GM12891 (cell line): Measurements from ENCODE around the gene ARMC5.

Experiments
- PAX5 ChIP-seq: IDR thresholded peaks from 2 replicates; pipeline ENCODE4 v1.6.1; 2011; ENCODE audit warnings: low read length, moderate library complexity, mild to moderate bottlenecking; ENCODE audit not compliant: insufficient read depth, severe bottlenecking
- POLR2A ChIP-seq: IDR thresholded peaks from 2 replicates; pipeline ENCODE4 v1.6.1; 2011; ENCODE audit warnings: low read depth, low read length, control low read depth
- POLR2AphosphoS5 ChIP-seq: IDR thresholded peaks from 2 replicates; pipeline ENCODE4 v1.6.1; 2011; ENCODE audit warnings: low read depth, low read length, control low read depth
- POU2F2 ChIP-seq: IDR thresholded peaks from 2 replicates; pipeline ENCODE4 v1.6.1; 2011; ENCODE audit warnings: low read depth, mild to moderate bottlenecking, control low read depth, low read length, moderate library complexity

GRCh38 chr16:31505483-31505882 is 46.2 kb downstream of the ARMC5 start:
- TF ChIP-seq POLR2AphosphoS5 = no peak
- TF ChIP-seq POLR2A = no peak
- no peak for TF ChIP-seq PAX5
- no peak for TF ChIP-seq POU2F2
